PC-9 (cell line): ENCODE measurements around the gene CXXC5. TPM values are rescaled to one million over a fixed set of nuclear protein-coding genes. Genes with fewer than 3 reads are reported as not detected.

Experiments
- BruUV-seq: library from RNA; stranded (reverse); fragments of 400-500 nt; replicated peaks from 2 replicates; lab custom pipeline; 2021; lab: Mats Ljungman, UMichigan
- CTCF ChIA-PET: fragments of 300-600 bp; sonication (Branson Sonifier 250); formaldehyde crosslinking; loops from one replicate; lab custom pipeline; 2022; ENCODE audit warnings: antibody characterized with exemption; lab: Charles Lee
- POLR2A ChIA-PET: fragments of 300-600 bp; sonication (Branson Sonifier 250); formaldehyde crosslinking; loops from one replicate; lab custom pipeline; 2022; ENCODE audit warnings: antibody characterized with exemption; ENCODE audit not compliant: unreplicated experiment; lab: Charles Lee
- DNase-seq, 2 experiments: peaks; one replicate each; pipeline versions ENCODE4 v3.0.0 to v3.0.0-alpha.2; 2015 to 2022; ENCODE audit warnings: mixed read lengths in 1 of 2
- H2AFZ ChIP-seq: fragments of 200-600 bp; sonication (generic); 2 replicates; pipeline ENCODE4 v1.8.1; 2017; ENCODE audit warnings: antibody characterized with exemption
- H3F3A ChIP-seq: fragments of 200-600 bp; sonication (generic); 2 replicates; pipeline ENCODE4 v1.8.1; 2017; ENCODE audit warnings: antibody characterized with exemption, mild to moderate bottlenecking, low read depth; ENCODE audit not compliant: insufficient read depth
- H3K27ac ChIP-seq: fragments of 200-600 bp; sonication (generic); 2 replicates; pipeline ENCODE4 v1.6.1; 2016; ENCODE audit warnings: mixed run types
- H3K27me3 ChIP-seq: fragments of 200-600 bp; sonication (generic); 2 replicates; pipeline ENCODE4 v1.6.1; 2016; ENCODE audit warnings: low read depth, mixed run types; ENCODE audit not compliant: insufficient read depth
- H3K36me3 ChIP-seq: fragments of 200-600 bp; sonication (generic); 2 replicates; pipeline ENCODE4 v1.6.1; 2016; ENCODE audit warnings: low read depth, mixed run types
- H3K4me1 ChIP-seq: fragments of 200-600 bp; sonication (generic); replicated peaks from 2 replicates; pipeline ENCODE4 v1.6.1; 2016; ENCODE audit warnings: mixed run types; ENCODE audit not compliant: insufficient read depth
- H3K4me2 ChIP-seq: fragments of 200-600 bp; sonication (generic); 2 replicates; pipeline ENCODE4 v1.6.1; 2017; ENCODE audit warnings: mixed run types
- H3K4me3 ChIP-seq: fragments of 200-600 bp; sonication (generic); 2 replicates; pipeline ENCODE4 v1.6.1; 2016; ENCODE audit warnings: mixed run types
- H3K79me2 ChIP-seq: fragments of 200-600 bp; sonication (generic); 2 replicates; pipeline ENCODE4 v1.6.1; 2017; ENCODE audit warnings: low read depth, mixed run types
- H3K9me2 ChIP-seq: fragments of 200-600 bp; sonication (generic); 2 replicates; pipeline ENCODE4 v1.8.1; 2017; ENCODE audit warnings: mild to moderate bottlenecking; ENCODE audit not compliant: insufficient read depth
- H3K9me3 ChIP-seq: fragments of 200-600 bp; sonication (generic); 2 replicates; pipeline ENCODE4 v1.8.1; 2016; ENCODE audit warnings: low read depth; ENCODE audit not compliant: insufficient read depth
- H4K20me1 ChIP-seq: fragments of 200-600 bp; sonication (generic); 2 replicates; pipeline ENCODE4 v1.8.1; 2017; ENCODE audit not compliant: insufficient read depth
- EZH2 ChIP-seq: fragments of 200-600 bp; sonication (generic); IDR thresholded peaks from 2 replicates; pipeline ENCODE4 v1.8.0; 2017; ENCODE audit warnings: antibody characterized with exemption, low read depth
- intact Hi-C: fragments of 100-400 bp; cut with micrococcal nuclease; formaldehyde crosslinking; loops from one replicate; pipeline ENCODE4 v1.10.0; 2022; ENCODE audit not compliant: unreplicated experiment
- total RNA-seq: library from RNA; stranded (reverse); gene quantifications from 2 replicates; pipeline ENCODE4 v1.2.3, GENCODE V29; 2021
- TF ChIP-seq, protein P1 (sequence below): fragments of 200-600 bp; sonication (generic); conservative IDR thresholded peaks from 2 replicates; pipeline ENCODE4 v1.6.1; 2017; ENCODE audit warnings: mixed run types, antibody characterized with exemption, mild to moderate bottlenecking, moderate library complexity

CXXC5 gene
- total RNA-seq, 1 experiment from 2014 or later, result 59.9 TPM

DNA sequence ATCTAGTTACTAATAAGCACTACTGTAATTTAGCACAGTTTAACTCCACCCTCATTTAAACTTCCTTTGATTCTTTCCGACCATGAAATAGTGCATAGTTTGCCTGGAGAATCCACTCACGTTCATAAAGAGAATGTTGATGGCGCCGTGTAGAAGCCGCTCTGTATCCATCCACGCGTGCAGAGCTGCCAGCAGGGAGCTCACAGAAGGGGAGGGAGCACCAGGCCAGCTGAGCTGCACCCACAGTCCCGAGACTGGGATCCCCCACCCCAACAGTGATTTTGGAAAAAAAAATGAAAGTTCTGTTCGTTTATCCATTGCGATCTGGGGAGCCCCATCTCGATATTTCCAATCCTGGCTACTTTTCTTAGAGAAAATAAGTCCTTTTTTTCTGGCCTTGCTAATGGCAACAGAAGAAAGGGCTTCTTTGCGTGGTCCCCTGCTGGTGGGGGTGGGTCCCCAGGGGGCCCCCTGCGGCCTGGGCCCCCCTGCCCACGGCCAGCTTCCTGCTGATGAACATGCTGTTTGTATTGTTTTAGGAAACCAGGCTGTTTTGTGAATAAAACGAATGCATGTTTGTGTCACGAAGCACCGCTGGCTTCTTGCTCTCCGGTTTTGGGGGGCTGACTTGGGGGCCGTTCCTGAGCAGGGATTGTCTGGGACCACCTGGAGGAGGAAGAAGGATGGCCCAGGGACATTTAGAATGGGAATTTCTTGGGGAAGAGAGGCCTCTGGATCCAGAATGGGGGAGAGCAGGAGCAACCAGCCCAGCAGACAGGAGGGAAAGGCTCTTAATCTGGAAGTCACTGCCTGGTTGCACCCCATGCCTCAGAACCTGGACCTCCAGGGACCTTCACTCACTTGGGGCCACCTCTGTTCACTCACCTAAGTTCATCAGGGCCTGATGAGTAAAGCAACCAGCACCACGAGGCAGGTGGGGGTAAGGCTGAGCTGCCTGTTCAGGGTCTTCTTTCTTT lies 35.4 kb downstream of the CXXC5 start:
- H3F3A ChIP-seq, result peaks cover 7% of the 10 kb centered on the region; the same call in 1 of the 2 replicates
- BruUV-seq, result TSS peak; percentile 46
- no peak overlapping the region for H3K4me2 ChIP-seq
- ChIA-PET POLR2A (no interaction called here), CTCF (no interaction called here)
- no peaks in the 10 kb centered on the region for H3K9me3 ChIP-seq
- H3K36me3 ChIP-seq, result no peaks in the 10 kb centered on the region
- intact Hi-C loops, result no loop called here
- peaks cover 18% of the 10 kb centered on the region for H4K20me1 ChIP-seq
- H3K27ac ChIP-seq, result no peak overlapping the region
- H3K4me1 ChIP-seq, result no peaks in the 10 kb centered on the region
- no peaks in the 10 kb centered on the region for H3K27me3 ChIP-seq
- no peak overlapping the region for H2AFZ ChIP-seq
- H3K79me2 ChIP-seq, result no peaks in the 10 kb centered on the region
- no peaks in the 10 kb centered on the region for H3K9me2 ChIP-seq
- no peak for DNase-seq
- TF ChIP-seq, protein P1, sequence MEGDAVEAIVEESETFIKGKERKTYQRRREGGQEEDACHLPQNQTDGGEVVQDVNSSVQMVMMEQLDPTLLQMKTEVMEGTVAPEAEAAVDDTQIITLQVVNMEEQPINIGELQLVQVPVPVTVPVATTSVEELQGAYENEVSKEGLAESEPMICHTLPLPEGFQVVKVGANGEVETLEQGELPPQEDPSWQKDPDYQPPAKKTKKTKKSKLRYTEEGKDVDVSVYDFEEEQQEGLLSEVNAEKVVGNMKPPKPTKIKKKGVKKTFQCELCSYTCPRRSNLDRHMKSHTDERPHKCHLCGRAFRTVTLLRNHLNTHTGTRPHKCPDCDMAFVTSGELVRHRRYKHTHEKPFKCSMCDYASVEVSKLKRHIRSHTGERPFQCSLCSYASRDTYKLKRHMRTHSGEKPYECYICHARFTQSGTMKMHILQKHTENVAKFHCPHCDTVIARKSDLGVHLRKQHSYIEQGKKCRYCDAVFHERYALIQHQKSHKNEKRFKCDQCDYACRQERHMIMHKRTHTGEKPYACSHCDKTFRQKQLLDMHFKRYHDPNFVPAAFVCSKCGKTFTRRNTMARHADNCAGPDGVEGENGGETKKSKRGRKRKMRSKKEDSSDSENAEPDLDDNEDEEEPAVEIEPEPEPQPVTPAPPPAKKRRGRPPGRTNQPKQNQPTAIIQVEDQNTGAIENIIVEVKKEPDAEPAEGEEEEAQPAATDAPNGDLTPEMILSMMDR, result no peak
- TF ChIP-seq EZH2, result no peak
- no peak overlapping the region for H3K4me3 ChIP-seq

DNA sequence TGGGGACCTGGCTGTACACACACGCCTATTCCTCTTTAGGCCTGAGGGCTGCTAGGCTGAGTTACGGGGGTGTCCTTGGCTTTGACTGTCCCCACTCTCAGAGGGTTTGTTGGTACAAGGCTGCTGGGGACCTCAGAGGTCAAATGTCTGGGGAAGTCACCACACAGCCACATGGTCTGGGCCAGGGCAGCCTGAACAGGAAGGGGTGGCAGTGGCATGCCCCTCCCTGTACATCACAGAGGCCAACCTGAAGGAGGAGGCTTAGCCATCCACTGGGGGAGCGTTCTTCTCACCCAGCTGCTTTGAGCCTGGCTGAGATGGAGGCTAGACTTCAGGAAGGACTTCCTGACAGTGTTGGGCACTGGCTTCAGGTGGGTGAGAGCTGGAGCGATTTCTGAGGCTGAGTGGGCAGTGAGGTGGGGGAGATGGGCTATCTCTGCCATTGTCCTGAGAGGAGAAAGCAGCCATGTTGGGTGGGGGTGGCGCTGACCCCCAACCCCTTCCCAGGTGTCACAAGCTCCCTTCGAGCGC lies 36.3 kb downstream of the CXXC5 start:
- H3K27me3 ChIP-seq, result no peaks in the 10 kb centered on the region
- no peaks in the 10 kb centered on the region for H3K79me2 ChIP-seq
- POLR2A ChIA-PET, result no interaction called here
- H3K4me3 ChIP-seq, result no peak overlapping the region
- CTCF ChIA-PET, result no interaction called here
- H3F3A ChIP-seq, result peaks cover 11% of the 10 kb centered on the region; the same call in 1 of the 2 replicates
- H3K27ac ChIP-seq, result no peak overlapping the region
- H3K36me3 ChIP-seq, result no peaks in the 10 kb centered on the region
- no peak overlapping the region for H2AFZ ChIP-seq
- H3K4me2 ChIP-seq, result no peak overlapping the region
- H4K20me1 ChIP-seq, result peaks cover 10% of the 10 kb centered on the region; the same call in 1 of the 2 replicates
- no peak for TF ChIP-seq EZH2
- TF ChIP-seq, protein P1, result no peak
- no peaks in the 10 kb centered on the region for H3K4me1 ChIP-seq
- no peak for DNase-seq
- no peaks in the 10 kb centered on the region for H3K9me2 ChIP-seq
- intact Hi-C loops, result no loop called here
- H3K9me3 ChIP-seq, result no peaks in the 10 kb centered on the region
- BruUV-seq, result no TSS peak

DNA sequence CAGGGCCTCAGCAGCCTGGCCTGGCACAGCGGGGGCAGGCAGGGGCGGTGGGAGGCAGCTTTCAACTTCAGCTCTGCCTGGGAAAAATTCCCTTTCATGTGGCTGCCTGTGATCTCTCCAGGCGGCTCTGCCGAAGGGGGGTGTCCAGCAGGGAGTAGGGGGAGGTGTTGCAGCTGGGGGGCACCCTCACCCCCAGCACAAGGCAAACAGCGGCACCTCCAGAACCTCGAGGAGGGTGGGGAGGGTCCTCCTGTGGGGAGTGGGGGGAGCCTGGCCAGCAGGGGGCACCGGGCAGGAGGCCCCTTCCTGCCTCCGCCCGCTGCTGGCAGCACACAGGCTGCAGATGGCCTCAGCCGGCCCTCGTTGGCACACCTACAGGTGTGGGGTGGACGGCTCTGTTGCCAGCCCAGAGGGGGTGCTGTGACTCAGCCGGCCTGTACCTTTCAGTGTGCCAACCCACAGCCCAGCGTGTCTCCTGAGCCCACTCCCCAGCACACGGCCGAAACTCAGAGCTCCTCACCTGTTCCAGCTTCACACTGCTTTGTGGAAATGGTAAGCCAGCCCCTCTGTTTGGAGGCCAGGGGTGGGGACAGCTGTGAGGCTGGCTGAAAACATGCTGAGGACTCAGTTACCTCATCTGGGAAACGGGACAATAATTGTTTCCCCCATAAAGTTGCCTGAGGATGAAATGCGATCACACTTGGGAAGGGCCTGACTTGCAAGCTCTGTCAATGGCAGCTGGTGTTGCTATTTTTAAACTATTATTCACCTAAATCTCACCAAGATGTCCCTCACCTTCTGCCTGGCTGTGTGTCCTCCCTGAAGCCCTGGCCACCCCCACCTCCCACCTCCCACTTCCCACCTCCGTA lies 37.0 kb downstream of the CXXC5 start:
- Histone ChIP-seq H3K4me1 (no peaks in the 10 kb centered on the region), H3K9me3 (no peaks in the 10 kb centered on the region), H3K9me2 (no peaks in the 10 kb centered on the region), H3K27ac (no peak overlapping the region), H3K79me2 (no peaks in the 10 kb centered on the region), H4K20me1 (0 out of 2 replicates have a peak, but pooled peaks cover 3% of the 10 kb centered on the region), H3K27me3 (no peaks in the 10 kb centered on the region), H2AFZ (no peak overlapping the region), H3K4me3 (no peak overlapping the region), H3K36me3 (no peaks in the 10 kb centered on the region), H3K4me2 (no peak overlapping the region), H3F3A (peaks cover 11% of the 10 kb centered on the region; the same call in 1 of the 2 replicates)
- intact Hi-C loops, result no loop called here
- BruUV-seq, result no TSS peak
- ChIA-PET CTCF (interaction anchor here (0.6 kb wide), 1 partner anchor 49 kb away, joined by 4 read pairs; no protein-coding TSS in a partner anchor), POLR2A (no interaction called here)
- no peak for DNase-seq
- TF ChIP-seq, protein P1, result peak; percentile 29; the same call in 1 of the 2 replicates
- no peak for TF ChIP-seq EZH2
